Fibroblast of lung (primary cell): ENCODE data around the gene CCDC3. TPM values are rescaled to one million over a fixed set of nuclear protein-coding genes. Genes with fewer than 3 reads are reported as not detected.

Experiments
- DNase-seq, 2 donors: peaks; one replicate each; pipeline versions ENCODE4 v3.0.0 to v3.0.0-alpha.2; 2010; ENCODE audit warnings: low read depth in 2 of 2
- H2AFZ ChIP-seq: 2 replicates; pipeline ENCODE4 v1.5.1; 2012; ENCODE audit warnings: low read length, control low read depth, inconsistent platforms
- H3K27ac ChIP-seq: 2 replicates; pipeline ENCODE4 v1.5.1; 2011; ENCODE audit warnings: low read length, control low read depth; ENCODE audit not compliant: insufficient read depth
- H3K27me3 ChIP-seq: 2 replicates; pipeline ENCODE4 v1.5.1; 2011; ENCODE audit warnings: mild to moderate bottlenecking, low read length; ENCODE audit not compliant: control insufficient read depth, insufficient read depth
- H3K36me3 ChIP-seq: 2 replicates; pipeline ENCODE4 v1.5.1; 2011; ENCODE audit warnings: low read length; ENCODE audit not compliant: control insufficient read depth, insufficient read depth
- H3K4me1 ChIP-seq: 2 replicates; pipeline ENCODE4 v1.5.1; 2011; ENCODE audit warnings: low read length; ENCODE audit not compliant: control insufficient read depth, insufficient read depth; ENCODE audit errors: extremely low read depth
- H3K4me2 ChIP-seq: 2 replicates; pipeline ENCODE4 v1.5.1; 2011; ENCODE audit warnings: low read length, control low read depth; ENCODE audit not compliant: insufficient read depth; ENCODE audit errors: extremely low read depth
- H3K4me3 ChIP-seq, 4 experiments: fragments of 200-600 bp in 1 of 4; sonication (generic) in 1 of 4; replicated peaks in 1 of 4; 2 replicates each; pipeline ENCODE4 v1.5.1; 2011 to 2016; ENCODE audit warnings: low read length in 4 of 4, low read depth in 3 of 4, mild to moderate bottlenecking in 3 of 4, control low read depth in 2 of 4, inconsistent platforms in 1 of 4, mixed read lengths in 1 of 4; ENCODE audit not compliant: insufficient read depth in 1 of 4; ENCODE audit errors: control extremely low read depth in 1 of 4
- H3K79me2 ChIP-seq: 2 replicates; pipeline ENCODE4 v1.5.1; 2012; ENCODE audit warnings: mild to moderate bottlenecking, low read length, inconsistent platforms; ENCODE audit not compliant: control insufficient read depth, insufficient read depth
- H3K9ac ChIP-seq: 2 replicates; pipeline ENCODE4 v1.5.1; 2011; ENCODE audit warnings: mild to moderate bottlenecking, low read length, control low read depth; ENCODE audit not compliant: insufficient read depth
- H3K9me3 ChIP-seq: 2 replicates; pipeline ENCODE4 v1.5.1; 2012; ENCODE audit warnings: low read depth, low read length; ENCODE audit not compliant: control insufficient read depth, insufficient read depth
- H4K20me1 ChIP-seq: 2 replicates; pipeline ENCODE4 v1.5.1; 2011; ENCODE audit warnings: low read length; ENCODE audit not compliant: control insufficient read depth, insufficient read depth; ENCODE audit errors: extremely low read depth
- CTCF ChIP-seq, 2 donors: IDR thresholded peaks in 1 of 2; conservative IDR thresholded peaks in 1 of 2; 1 replicate in 1 of 2; 2 replicates in 1 of 2; pipeline ENCODE4 v1.5.1; 2011 to 2012; ENCODE audit warnings: low read length in 2 of 2, control low read depth in 1 of 2, inconsistent platforms in 1 of 2, low read depth in 1 of 2, mild to moderate bottlenecking in 1 of 2
- EZH2 ChIP-seq: IDR thresholded peaks from 2 replicates; pipeline ENCODE4 v1.5.1; 2012; ENCODE audit warnings: low read length, control low read depth, mild to moderate bottlenecking; ENCODE audit errors: missing control alignments
- polyA plus RNA-seq, 2 donors: library from polyadenylated mRNA; depleted of rRNA in 1 of 2; stranded (reverse) in 1 of 2; unstranded in 1 of 2; fragments of >200 nt; gene quantifications; 2 replicates each; pipeline ENCODE4 v1.2.1, GENCODE V29; 2011 to 2012; ENCODE audit warnings: missing spikeins in 1 of 2
- total RNA-seq: library from RNA; depleted of rRNA; stranded (reverse); fragments of >200 nt; gene quantifications from 2 replicates; pipeline ENCODE4 v1.2.1, GENCODE V29; 2014

Gene CCDC3
- total and polyA plus RNA-seq, 2 donors (not counting 1 experiment from before 2014, with no cell fraction given) = 0.33 to 0.65 TPM

GRCh38 chr10:12924911-12925310 is 76.6 kb downstream of the CCDC3 start:
- DNase-seq = no peak
- Histone ChIP-seq H3K9ac (no peak overlapping the region), H3K27me3 (no peaks in the 10 kb centered on the region), H3K27ac (no peak overlapping the region), H2AFZ (no peak overlapping the region), H3K79me2 (no peaks in the 10 kb centered on the region), H3K4me3 (no peak overlapping the region), H4K20me1 (no peaks in the 10 kb centered on the region), H3K9me3 (no peaks in the 10 kb centered on the region), H3K4me2 (no peak overlapping the region), H3K4me1 (no peaks in the 10 kb centered on the region), H3K36me3 (no peaks in the 10 kb centered on the region)
- TF ChIP-seq EZH2 (no peak), CTCF (conservative IDR thresholded peaks at IDR 0.05 in 1 of 2, IDR thresholded peaks at IDR 0.05 in 1 of 2; ENCODE audit: low read depth in 1 of 2, low read length in 2 of 2) (no peak)

- DNase-seq = no peak
- Histone ChIP-seq H3K79me2 (no peaks in the 10 kb centered on the region), H3K9ac (no peak overlapping the region), H2AFZ (no peak overlapping the region), H3K9me3 (no peaks in the 10 kb centered on the region), H4K20me1 (no peaks in the 10 kb centered on the region), H3K27ac (no peak overlapping the region), H3K4me3 (no peak overlapping the region), H3K36me3 (no peaks in the 10 kb centered on the region), H3K27me3 (no peaks in the 10 kb centered on the region), H3K4me1 (no peaks in the 10 kb centered on the region), H3K4me2 (no peak overlapping the region)
- TF ChIP-seq EZH2 = no peak
- no peak for TF ChIP-seq CTCF (conservative IDR thresholded peaks at IDR 0.05 in 1 of 2, IDR thresholded peaks at IDR 0.05 in 1 of 2; ENCODE audit: low read depth in 1 of 2, low read length in 2 of 2)
Measured at GRCh38 chr10:12922117-12922900, 79.2 kb downstream of the CCDC3 start.

GRCh38 chr10:12921163-12921562 is 80.3 kb downstream of the CCDC3 start:
- H3K4me3 ChIP-seq = no peak overlapping the region

More at GRCh38 chr10:12921163-12921562, 80.3 kb downstream of the CCDC3 start:
- no peak overlapping the region for H3K4me2 ChIP-seq
- no peaks in the 10 kb centered on the region for H3K4me1 ChIP-seq
- TF ChIP-seq CTCF (conservative IDR thresholded peaks at IDR 0.05 in 1 of 2, IDR thresholded peaks at IDR 0.05 in 1 of 2; ENCODE audit: low read depth in 1 of 2, low read length in 2 of 2) = no peak
- no peak for TF ChIP-seq EZH2
- no peaks in the 10 kb centered on the region for H4K20me1 ChIP-seq
- no peaks in the 10 kb centered on the region for H3K36me3 ChIP-seq
- no peak for DNase-seq
- H3K27me3 ChIP-seq = no peaks in the 10 kb centered on the region
- H3K79me2 ChIP-seq = no peaks in the 10 kb centered on the region
- H3K9me3 ChIP-seq = no peaks in the 10 kb centered on the region
- H3K9ac ChIP-seq = no peak overlapping the region
- no peak overlapping the region for H2AFZ ChIP-seq
- H3K27ac ChIP-seq = no peak overlapping the region
